MM.1S (cell line): ENCODE results near the gene ATXN3L.

ENCODE experiments used
- EZH2 ChIP-seq: fragments of 300-600 bp; sonication (generic); optimal IDR thresholded peaks from 2 replicates; pipeline ENCODE3; 2017; ENCODE audit warnings: low read depth, mild to moderate bottlenecking, antibody characterized with exemption, low read length, mixed read lengths
- EZH2phosphoT487 ChIP-seq: fragments of 300-600 bp; sonication (generic); IDR thresholded peaks from 2 replicates; pipeline ENCODE4 v1.6.1; 2018; ENCODE audit warnings: antibody characterized with exemption, low read length
- TF ChIP-seq, protein P1 (sequence below): fragments of 300-600 bp; sonication (generic); IDR thresholded peaks from 2 replicates; pipeline ENCODE4 v1.5.1; 2016; ENCODE audit warnings: antibody characterized with exemption, low read length, mixed read lengths

DNA sequence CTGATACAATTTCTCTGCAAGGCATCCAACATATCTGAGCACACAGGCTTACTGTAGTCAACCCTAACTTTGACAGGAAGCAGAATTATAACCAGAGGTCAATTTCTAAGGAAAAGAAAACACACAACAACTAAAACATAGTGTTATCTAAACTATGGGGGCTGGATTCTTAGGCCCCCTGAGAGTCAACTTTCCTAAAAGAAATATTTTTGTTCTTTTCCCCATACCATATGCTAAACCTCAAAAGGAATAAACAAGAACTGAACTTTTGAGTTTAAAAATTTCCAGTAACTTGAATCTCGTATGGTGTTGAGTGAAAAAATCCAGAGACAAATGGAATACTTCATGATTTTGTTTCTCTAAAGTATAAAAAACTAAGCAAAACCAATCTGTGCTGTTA, 42.9 kb downstream of the ATXN3L start:
- TF ChIP-seq, protein P1, sequence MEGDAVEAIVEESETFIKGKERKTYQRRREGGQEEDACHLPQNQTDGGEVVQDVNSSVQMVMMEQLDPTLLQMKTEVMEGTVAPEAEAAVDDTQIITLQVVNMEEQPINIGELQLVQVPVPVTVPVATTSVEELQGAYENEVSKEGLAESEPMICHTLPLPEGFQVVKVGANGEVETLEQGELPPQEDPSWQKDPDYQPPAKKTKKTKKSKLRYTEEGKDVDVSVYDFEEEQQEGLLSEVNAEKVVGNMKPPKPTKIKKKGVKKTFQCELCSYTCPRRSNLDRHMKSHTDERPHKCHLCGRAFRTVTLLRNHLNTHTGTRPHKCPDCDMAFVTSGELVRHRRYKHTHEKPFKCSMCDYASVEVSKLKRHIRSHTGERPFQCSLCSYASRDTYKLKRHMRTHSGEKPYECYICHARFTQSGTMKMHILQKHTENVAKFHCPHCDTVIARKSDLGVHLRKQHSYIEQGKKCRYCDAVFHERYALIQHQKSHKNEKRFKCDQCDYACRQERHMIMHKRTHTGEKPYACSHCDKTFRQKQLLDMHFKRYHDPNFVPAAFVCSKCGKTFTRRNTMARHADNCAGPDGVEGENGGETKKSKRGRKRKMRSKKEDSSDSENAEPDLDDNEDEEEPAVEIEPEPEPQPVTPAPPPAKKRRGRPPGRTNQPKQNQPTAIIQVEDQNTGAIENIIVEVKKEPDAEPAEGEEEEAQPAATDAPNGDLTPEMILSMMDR, result no peak
- TF ChIP-seq EZH2phosphoT487, result no peak
- no peak for TF ChIP-seq EZH2
